GM12878 (cell line): ENCODE data around the gene TAS2R41. TPM values are rescaled to one million over a fixed set of nuclear protein-coding genes. Genes with fewer than 3 reads are reported as not detected.
"Not testable (repeated sequence)": the region's sequence is repeated elsewhere in the genome, so short reads cannot be mapped to it uniquely, and the experiment has no call there.

ENCODE experiments used
- ATAC-seq: fragments of 200-7000 bp; cut with Tn5 transposase; 3 replicates; pipeline ENCODE4 v1.9.1; 2020; ENCODE audit warnings: mild to moderate bottlenecking, moderate library complexity
- BruUV-seq: library from RNA; stranded (reverse); fragments of 400-500 nt; replicated peaks from 2 replicates; lab custom pipeline; 2021; lab: Mats Ljungman, UMichigan
- CTCF ChIA-PET: fragments of 300-600 bp; sonication (Branson Sonifier 250); formaldehyde crosslinking; extraction: SDS; loops from one replicate; lab custom pipeline; 2021; ENCODE audit warnings: inconsistent platforms; lab: Yijun Ruan, JAX
- POLR2A ChIA-PET: fragments of 350-600 bp; formaldehyde crosslinking; extraction: SDS; loops from one replicate; lab custom pipeline; 2021; ENCODE audit warnings: inconsistent platforms; lab: Charles Lee
- RAD21 ChIA-PET: fragments of 300-600 bp; sonication (Branson Sonifier 250); formaldehyde crosslinking; loops from one replicate; lab custom pipeline; 2023; ENCODE audit warnings: antibody characterized with exemption; ENCODE audit not compliant: unreplicated experiment; lab: Charles Lee
- SMC1A ChIA-PET: fragments of 300-600 bp; sonication (Branson Sonifier 250); formaldehyde crosslinking; loops from one replicate; lab custom pipeline; 2023; ENCODE audit not compliant: unreplicated experiment, uncharacterized antibody; lab: Charles Lee
- DNase-seq: peaks from one replicate; pipeline ENCODE4 v3.0.0-alpha.2; 2011; ENCODE audit warnings: low read depth, low spot score
- FAIRE-seq: peaks from 3 replicates; lab custom pipeline; 2011; peaks lifted over from hg19 to GRCh38; lab: Jason Lieb, UNC
- H2AFZ ChIP-seq: 2 replicates; pipeline ENCODE4 v1.6.0; 2011; ENCODE audit warnings: low read depth, low read length, control low read depth; ENCODE audit not compliant: control insufficient read depth
- H3K27ac ChIP-seq: 2 replicates; pipeline ENCODE4 v1.5.1; 2011; ENCODE audit warnings: control low read depth; ENCODE audit not compliant: control insufficient read depth, insufficient read depth
- H3K27me3 ChIP-seq, 2 experiments: replicated peaks in 1 of 2; 2 replicates each; pipeline versions ENCODE4 v1.6.0 to v1.6.1; 2011; ENCODE audit warnings: low read length in 1 of 2; ENCODE audit not compliant: control insufficient read depth in 2 of 2, insufficient read depth in 2 of 2
- H3K36me3 ChIP-seq, 2 experiments: 2 replicates each; pipeline ENCODE4 v1.5.1; 2011; ENCODE audit warnings: low read length in 1 of 2; ENCODE audit not compliant: control insufficient read depth in 2 of 2, insufficient read depth in 2 of 2
- H3K4me1 ChIP-seq: 2 replicates; pipeline ENCODE4 v1.6.1; 2011; ENCODE audit warnings: mild to moderate bottlenecking, low read length, moderate library complexity, mixed read lengths; ENCODE audit not compliant: control insufficient read depth, insufficient read depth
- H3K4me2 ChIP-seq: 2 replicates; pipeline ENCODE4 v1.6.0; 2011; ENCODE audit warnings: control low read depth; ENCODE audit not compliant: control insufficient read depth, insufficient read depth
- H3K4me3 ChIP-seq: fragments of 200-600 bp; sonication (generic); 2 replicates; pipeline ENCODE4 v1.5.1; 2016
- H3K79me2 ChIP-seq: 2 replicates; pipeline ENCODE4 v1.6.0; 2011; ENCODE audit warnings: low read length; ENCODE audit not compliant: control insufficient read depth, insufficient read depth
- H3K9ac ChIP-seq: 2 replicates; pipeline ENCODE4 v1.8.0; 2011; ENCODE audit warnings: low read length, control low read depth, mixed read lengths; ENCODE audit not compliant: control insufficient read depth, insufficient read depth
- H3K9me3 ChIP-seq: replicated peaks from 3 replicates; pipeline ENCODE4 v1.5.1; 2011; ENCODE audit warnings: mild to moderate bottlenecking, low read length; ENCODE audit not compliant: control insufficient read depth, insufficient read depth
- H4K20me1 ChIP-seq: 2 replicates; pipeline ENCODE4 v1.6.0; 2011; ENCODE audit not compliant: control insufficient read depth, insufficient read depth
- CEBPZ ChIP-seq: fragments of 150-350 bp; IDR thresholded peaks from 2 replicates; pipeline ENCODE4 v1.6.1; 2016; ENCODE audit warnings: low read depth, low read length
- EP300 ChIP-seq, 2 experiments: fragments of 150-350 bp in 1 of 2; IDR thresholded peaks; 2 replicates each; pipeline ENCODE4 v1.6.1; 2011 to 2012; ENCODE audit warnings: low read depth in 2 of 2, low read length in 2 of 2, borderline replicate concordance in 1 of 2, improper control_type of control experiment in 1 of 2, inconsistent platforms in 1 of 2; ENCODE audit not compliant: control insufficient read depth in 1 of 2
- GABPA ChIP-seq: IDR thresholded peaks from 2 replicates; pipeline ENCODE4 v1.6.1; 2014; ENCODE audit warnings: antibody characterized with exemption, low read depth, mild to moderate bottlenecking, inconsistent platforms
- IRF4 ChIP-seq: IDR thresholded peaks from 2 replicates; pipeline ENCODE4 v1.6.1; 2011; ENCODE audit warnings: low read depth, low read length
- MTA2 ChIP-seq: fragments of 450-650 bp; IDR thresholded peaks from 2 replicates; pipeline ENCODE4 v1.6.1; 2016; ENCODE audit warnings: low read depth, mild to moderate bottlenecking, moderate library complexity
- SKIL ChIP-seq: fragments of 450-650 bp; IDR thresholded peaks from 2 replicates; pipeline ENCODE4 v1.6.1; 2017; ENCODE audit warnings: mild to moderate bottlenecking, low read depth, inconsistent platforms; ENCODE audit not compliant: poor library complexity, severe bottlenecking
- SREBF1 ChIP-seq: IDR thresholded peaks from 2 replicates; pipeline ENCODE4 v1.6.1; 2012; ENCODE audit warnings: mild to moderate bottlenecking, low read length
- TCF7 ChIP-seq: IDR thresholded peaks from 2 replicates; pipeline ENCODE4 v1.6.1; 2014; ENCODE audit warnings: antibody characterized with exemption, borderline replicate concordance
- ZNF274 ChIP-seq: IDR thresholded peaks from one replicate; pipeline ENCODE4 v1.8.0; 2011; ENCODE audit not compliant: insufficient read length, insufficient read depth
- WGBS: methylation state at CpG from one replicate; pipeline ENCODE4 v1.1.6; 2016; ENCODE audit warnings: low lambda C conversion rate; ENCODE audit not compliant: insufficient replicate concordance, insufficient coverage; ENCODE audit errors: missing lambda C conversion rate; 5-methylcytosine and 5-hydroxymethylcytosine counted together
- in situ Hi-C: fragments of 300-500 bp; cut with MboI; formaldehyde crosslinking; loops from 9 replicates; pipeline ENCODE4 v1.14.3; 2018; ENCODE audit warnings: mixed read lengths
- intact Hi-C: fragments of 100-400 bp; cut with micrococcal nuclease; formaldehyde crosslinking; loops from one replicate; pipeline ENCODE4 v1.14.2; 2022; ENCODE audit not compliant: unreplicated experiment
- polyA plus RNA-seq, 11 experiments: library from polyadenylated mRNA; depleted of rRNA in 4 of 11; unstranded in 6 of 11; stranded (reverse) in 5 of 11; fragments of >200 nt; fragmentation: Nextera tagmentation in 4 of 11; fragmentation: Illumina TruSeq in 1 of 11; extraction: Ambion mirVana in 4 of 11; extraction: Trizol in 1 of 11; gene quantifications; 1 replicate in 1 of 11; 2 replicates in 10 of 11; pipeline versions ENCODE4 v1.2.1 to v1.2.3, GENCODE V29; 2011 to 2016; ENCODE audit warnings: inconsistent platforms in 2 of 11, missing spikeins in 2 of 11, low read depth in 1 of 11
- total RNA-seq, 4 experiments: library from RNA; depleted of rRNA in 3 of 4; stranded (reverse); fragments of >200 nt in 3 of 4; fragmentation: Illumina TruSeq in 1 of 4; extraction: Trizol in 1 of 4; gene quantifications; 2 replicates each; pipeline versions ENCODE4 v1.2.1 to v1.2.3, GENCODE V29; 2013 to 2021
- TF ChIP-seq, protein P1 (sequence below): IDR thresholded peaks from 2 replicates; pipeline ENCODE4 v1.6.1; 2012; ENCODE audit warnings: improper control_type of control experiment, low read depth, low read length; ENCODE audit not compliant: insufficient replicate concordance

TAS2R41 gene
- total and polyA plus RNA-seq, 10 of the 15 experiments (the other 5 are each of a cell fraction or from before 2014, with no cell fraction given), result not detected

DNA sequence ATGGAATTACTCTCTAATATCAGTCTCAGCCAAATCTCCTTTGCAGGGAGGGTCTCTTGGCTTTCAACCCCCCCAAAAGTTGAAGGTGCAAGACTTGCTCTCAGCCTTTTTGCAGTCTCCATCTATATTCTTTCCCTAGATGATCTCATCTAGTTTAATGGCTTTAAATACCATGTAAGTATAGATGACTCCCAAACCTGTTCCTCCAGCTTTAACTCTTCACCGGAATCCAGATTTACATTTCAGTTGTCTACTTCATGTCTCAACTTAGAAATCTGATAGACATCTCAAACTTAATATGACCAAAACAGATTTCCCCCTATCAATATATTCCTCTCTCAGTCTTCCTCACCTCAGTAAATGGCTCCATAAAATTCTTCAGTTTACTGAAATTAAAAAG lies 9.9 kb upstream of the TAS2R41 start (continued):
- TF ChIP-seq CEBPZ, result no peak
- TF ChIP-seq MTA2, result no peak
- no peak for TF ChIP-seq IRF4
- TF ChIP-seq, protein P1, sequence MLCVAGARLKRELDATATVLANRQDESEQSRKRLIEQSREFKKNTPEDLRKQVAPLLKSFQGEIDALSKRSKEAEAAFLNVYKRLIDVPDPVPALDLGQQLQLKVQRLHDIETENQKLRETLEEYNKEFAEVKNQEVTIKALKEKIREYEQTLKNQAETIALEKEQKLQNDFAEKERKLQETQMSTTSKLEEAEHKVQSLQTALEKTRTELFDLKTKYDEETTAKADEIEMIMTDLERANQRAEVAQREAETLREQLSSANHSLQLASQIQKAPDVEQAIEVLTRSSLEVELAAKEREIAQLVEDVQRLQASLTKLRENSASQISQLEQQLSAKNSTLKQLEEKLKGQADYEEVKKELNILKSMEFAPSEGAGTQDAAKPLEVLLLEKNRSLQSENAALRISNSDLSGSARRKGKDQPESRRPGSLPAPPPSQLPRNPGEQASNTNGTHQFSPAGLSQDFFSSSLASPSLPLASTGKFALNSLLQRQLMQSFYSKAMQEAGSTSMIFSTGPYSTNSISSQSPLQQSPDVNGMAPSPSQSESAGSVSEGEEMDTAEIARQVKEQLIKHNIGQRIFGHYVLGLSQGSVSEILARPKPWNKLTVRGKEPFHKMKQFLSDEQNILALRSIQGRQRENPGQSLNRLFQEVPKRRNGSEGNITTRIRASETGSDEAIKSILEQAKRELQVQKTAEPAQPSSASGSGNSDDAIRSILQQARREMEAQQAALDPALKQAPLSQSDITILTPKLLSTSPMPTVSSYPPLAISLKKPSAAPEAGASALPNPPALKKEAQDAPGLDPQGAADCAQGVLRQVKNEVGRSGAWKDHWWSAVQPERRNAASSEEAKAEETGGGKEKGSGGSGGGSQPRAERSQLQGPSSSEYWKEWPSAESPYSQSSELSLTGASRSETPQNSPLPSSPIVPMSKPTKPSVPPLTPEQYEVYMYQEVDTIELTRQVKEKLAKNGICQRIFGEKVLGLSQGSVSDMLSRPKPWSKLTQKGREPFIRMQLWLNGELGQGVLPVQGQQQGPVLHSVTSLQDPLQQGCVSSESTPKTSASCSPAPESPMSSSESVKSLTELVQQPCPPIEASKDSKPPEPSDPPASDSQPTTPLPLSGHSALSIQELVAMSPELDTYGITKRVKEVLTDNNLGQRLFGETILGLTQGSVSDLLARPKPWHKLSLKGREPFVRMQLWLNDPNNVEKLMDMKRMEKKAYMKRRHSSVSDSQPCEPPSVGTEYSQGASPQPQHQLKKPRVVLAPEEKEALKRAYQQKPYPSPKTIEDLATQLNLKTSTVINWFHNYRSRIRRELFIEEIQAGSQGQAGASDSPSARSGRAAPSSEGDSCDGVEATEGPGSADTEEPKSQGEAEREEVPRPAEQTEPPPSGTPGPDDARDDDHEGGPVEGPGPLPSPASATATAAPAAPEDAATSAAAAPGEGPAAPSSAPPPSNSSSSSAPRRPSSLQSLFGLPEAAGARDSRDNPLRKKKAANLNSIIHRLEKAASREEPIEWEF, result no peak
- TF ChIP-seq EP300 (IDR thresholded peaks at IDR 0.05; ENCODE audit: borderline replicate concordance in 1 of 2, control insufficient read depth in 1 of 2, low read depth in 2 of 2, low read length in 2 of 2), result no peak
- no peak for TF ChIP-seq ZNF274
- TF ChIP-seq TCF7, result no peak
- TF ChIP-seq GABPA, result no peak
- no peak for TF ChIP-seq SKIL
- TF ChIP-seq SREBF1, result no peak

- WGBS, result 59% methylated on average over 11 of the region's 11 CpGs
- H3K79me2 ChIP-seq, H2AFZ ChIP-seq, H3K4me1 ChIP-seq, H3K27ac ChIP-seq, ATAC-seq, H3K9me3 ChIP-seq, DNase-seq, H3K27me3 ChIP-seq, intact Hi-C loops, BruUV-seq, H3K4me3 ChIP-seq, H4K20me1 ChIP-seq, in situ Hi-C loops, FAIRE-seq, H3K4me2 ChIP-seq, RAD21 ChIA-PET, H3K9ac ChIP-seq, H3K36me3 ChIP-seq: not testable (repeated sequence)
- POLR2A ChIA-PET, result interaction anchor here (0.6 kb wide), 1 partner anchor 329 kb away, joined by 7 read pairs; no protein-coding TSS in a partner anchor
- CTCF ChIA-PET, result interaction anchor here (1.0 kb wide), 1 partner anchor 92 kb away, joined by 3 read pairs; no protein-coding TSS in a partner anchor
- SMC1A ChIA-PET, result interaction anchor here (1.2 kb wide), 1 partner anchor 16 kb away, joined by 3 read pairs; no protein-coding TSS in a partner anchor
Measured at GRCh38 chr7:143472071-143472689, 5.5 kb upstream of the TAS2R41 start.
